Astrocyte (in vitro differentiated cells and primary cell): ENCODE data around the gene PATL1. TPM values are rescaled to one million over a fixed set of nuclear protein-coding genes. Genes with fewer than 3 reads are reported as not detected.

ENCODE experiments used
- DNase-seq: peaks from one replicate; pipeline ENCODE4 v3.0.0-alpha.2; 2010; ENCODE audit warnings: low read depth
- FAIRE-seq: peaks from 2 replicates; lab custom pipeline; 2011; peaks lifted over from hg19 to GRCh38; lab: Jason Lieb, UNC
- H2AFZ ChIP-seq: 2 replicates; pipeline ENCODE4 v1.6.0; 2012; ENCODE audit warnings: low read depth, low read length, inconsistent platforms
- H3K27ac ChIP-seq: 2 replicates; pipeline ENCODE4 v1.5.1; 2011; ENCODE audit warnings: low read depth, low read length, inconsistent platforms
- H3K27me3 ChIP-seq: 2 replicates; pipeline ENCODE4 v1.6.0; 2011; ENCODE audit warnings: low read length, inconsistent platforms; ENCODE audit not compliant: insufficient read depth
- H3K36me3 ChIP-seq: 2 replicates; pipeline ENCODE4 v1.5.1; 2011; ENCODE audit warnings: low read length, inconsistent platforms; ENCODE audit not compliant: insufficient read depth
- H3K4me1 ChIP-seq: 2 replicates; pipeline ENCODE4 v1.5.1; 2011; ENCODE audit warnings: low read length, inconsistent platforms; ENCODE audit not compliant: insufficient read depth
- H3K4me2 ChIP-seq: 2 replicates; pipeline ENCODE4 v1.6.0; 2012; ENCODE audit warnings: low read length, inconsistent platforms
- H3K4me3 ChIP-seq: 2 replicates; pipeline ENCODE4 v1.5.1; 2011; ENCODE audit warnings: low read depth, mild to moderate bottlenecking, low read length, inconsistent platforms; ENCODE audit not compliant: insufficient read depth
- H3K79me2 ChIP-seq: 2 replicates; pipeline ENCODE4 v1.6.0; 2012; ENCODE audit warnings: mild to moderate bottlenecking, low read length, inconsistent platforms; ENCODE audit not compliant: insufficient read depth
- H3K9ac ChIP-seq: 2 replicates; pipeline ENCODE4 v1.6.0; 2012; ENCODE audit warnings: mild to moderate bottlenecking, low read length, inconsistent platforms
- H3K9me3 ChIP-seq: 2 replicates; pipeline ENCODE4 v1.5.1; 2012; ENCODE audit warnings: low read depth, mild to moderate bottlenecking, low read length, inconsistent platforms; ENCODE audit not compliant: insufficient read depth
- H4K20me1 ChIP-seq: 2 replicates; pipeline ENCODE4 v1.6.0; 2012; ENCODE audit warnings: low read length, inconsistent platforms; ENCODE audit not compliant: insufficient read depth
- H3K27ac Mint-ChIP-seq: one replicate; pipeline ENCODE4 v1.8.0; 2021; ENCODE audit warnings: mild to moderate bottlenecking, mixed read lengths; ENCODE audit not compliant: unreplicated experiment
- H3K27me3 Mint-ChIP-seq: one replicate; pipeline ENCODE4 v1.8.0; 2021; ENCODE audit warnings: low read depth, mixed read lengths; ENCODE audit not compliant: unreplicated experiment
- H3K36me3 Mint-ChIP-seq: one replicate; pipeline ENCODE4 v1.8.0; 2021; ENCODE audit warnings: low read depth, mixed read lengths; ENCODE audit not compliant: unreplicated experiment
- H3K4me1 Mint-ChIP-seq: one replicate; pipeline ENCODE4 v1.8.0; 2021; ENCODE audit warnings: low read depth, mixed read lengths; ENCODE audit not compliant: unreplicated experiment
- H3K4me3 Mint-ChIP-seq: one replicate; pipeline ENCODE4 v1.8.0; 2021; ENCODE audit warnings: mild to moderate bottlenecking, moderate library complexity, mixed read lengths; ENCODE audit not compliant: unreplicated experiment
- H3K9me3 Mint-ChIP-seq: one replicate; pipeline ENCODE4 v1.8.0; 2021; ENCODE audit warnings: mild to moderate bottlenecking, mixed read lengths; ENCODE audit not compliant: unreplicated experiment
- EZH2 ChIP-seq: IDR thresholded peaks from 2 replicates; pipeline ENCODE4 v1.6.1; 2012; ENCODE audit warnings: mild to moderate bottlenecking, low read length, inconsistent platforms; ENCODE audit not compliant: insufficient read depth
- total RNA-seq: library from RNA; stranded (reverse); gene quantifications from 2 replicates; pipeline ENCODE4 v1.2.1, GENCODE V29; 2021
- TF ChIP-seq, protein P1 (sequence below): IDR thresholded peaks from 2 replicates; pipeline ENCODE4 v1.5.1; 2011; ENCODE audit warnings: low read depth, mild to moderate bottlenecking, inconsistent platforms, low read length, moderate library complexity; ENCODE audit not compliant: insufficient read depth

The PATL1 gene
- total RNA-seq, 1 donor from 2014 or later, result 38.1 TPM

DNA sequence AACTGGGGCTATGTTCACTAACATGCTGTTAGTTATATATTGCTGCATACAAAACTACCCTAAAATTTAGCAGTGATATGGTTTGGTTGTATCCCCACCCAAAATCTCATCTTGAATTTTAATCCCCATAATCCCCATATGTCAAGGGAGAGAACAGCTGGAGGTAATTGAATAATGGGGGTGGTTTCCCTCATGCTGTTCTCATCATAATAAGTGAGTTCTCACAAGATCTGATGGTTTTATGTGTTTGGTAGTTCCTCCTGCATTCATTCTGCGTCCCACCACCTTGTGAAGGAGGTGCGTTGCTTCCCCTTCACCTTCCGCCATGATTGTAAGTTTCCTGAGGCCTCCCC lies 10.0 kb upstream of the PATL1 start:
- H3K36me3 ChIP-seq, result no peaks in the 10 kb centered on the region
- no peak overlapping the region for H2AFZ ChIP-seq
- H3K4me1 ChIP-seq, result no peaks in the 10 kb centered on the region
- no peaks in the 10 kb centered on the region for H3K27me3 ChIP-seq
- H3K27ac ChIP-seq, result no peak overlapping the region
- Mint-ChIP-seq H3K27me3 (peaks cover 2% of the 10 kb centered on the region), H3K27ac (no peak overlapping the region), H3K4me1 (no peaks in the 10 kb centered on the region), H3K9me3 (no peaks in the 10 kb centered on the region), H3K36me3 (no peaks in the 10 kb centered on the region), H3K4me3 (no peak overlapping the region)
- no peak for FAIRE-seq
- no peaks in the 10 kb centered on the region for H3K9me3 ChIP-seq
- H3K9ac ChIP-seq, result no peak overlapping the region
- DNase-seq, result no peak
- H4K20me1 ChIP-seq, result no peaks in the 10 kb centered on the region
- H3K4me3 ChIP-seq, result no peak overlapping the region
- TF ChIP-seq, protein P1, sequence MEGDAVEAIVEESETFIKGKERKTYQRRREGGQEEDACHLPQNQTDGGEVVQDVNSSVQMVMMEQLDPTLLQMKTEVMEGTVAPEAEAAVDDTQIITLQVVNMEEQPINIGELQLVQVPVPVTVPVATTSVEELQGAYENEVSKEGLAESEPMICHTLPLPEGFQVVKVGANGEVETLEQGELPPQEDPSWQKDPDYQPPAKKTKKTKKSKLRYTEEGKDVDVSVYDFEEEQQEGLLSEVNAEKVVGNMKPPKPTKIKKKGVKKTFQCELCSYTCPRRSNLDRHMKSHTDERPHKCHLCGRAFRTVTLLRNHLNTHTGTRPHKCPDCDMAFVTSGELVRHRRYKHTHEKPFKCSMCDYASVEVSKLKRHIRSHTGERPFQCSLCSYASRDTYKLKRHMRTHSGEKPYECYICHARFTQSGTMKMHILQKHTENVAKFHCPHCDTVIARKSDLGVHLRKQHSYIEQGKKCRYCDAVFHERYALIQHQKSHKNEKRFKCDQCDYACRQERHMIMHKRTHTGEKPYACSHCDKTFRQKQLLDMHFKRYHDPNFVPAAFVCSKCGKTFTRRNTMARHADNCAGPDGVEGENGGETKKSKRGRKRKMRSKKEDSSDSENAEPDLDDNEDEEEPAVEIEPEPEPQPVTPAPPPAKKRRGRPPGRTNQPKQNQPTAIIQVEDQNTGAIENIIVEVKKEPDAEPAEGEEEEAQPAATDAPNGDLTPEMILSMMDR, result no peak
- no peak for TF ChIP-seq EZH2
- H3K79me2 ChIP-seq, result no peaks in the 10 kb centered on the region
- no peak overlapping the region for H3K4me2 ChIP-seq

DNA sequence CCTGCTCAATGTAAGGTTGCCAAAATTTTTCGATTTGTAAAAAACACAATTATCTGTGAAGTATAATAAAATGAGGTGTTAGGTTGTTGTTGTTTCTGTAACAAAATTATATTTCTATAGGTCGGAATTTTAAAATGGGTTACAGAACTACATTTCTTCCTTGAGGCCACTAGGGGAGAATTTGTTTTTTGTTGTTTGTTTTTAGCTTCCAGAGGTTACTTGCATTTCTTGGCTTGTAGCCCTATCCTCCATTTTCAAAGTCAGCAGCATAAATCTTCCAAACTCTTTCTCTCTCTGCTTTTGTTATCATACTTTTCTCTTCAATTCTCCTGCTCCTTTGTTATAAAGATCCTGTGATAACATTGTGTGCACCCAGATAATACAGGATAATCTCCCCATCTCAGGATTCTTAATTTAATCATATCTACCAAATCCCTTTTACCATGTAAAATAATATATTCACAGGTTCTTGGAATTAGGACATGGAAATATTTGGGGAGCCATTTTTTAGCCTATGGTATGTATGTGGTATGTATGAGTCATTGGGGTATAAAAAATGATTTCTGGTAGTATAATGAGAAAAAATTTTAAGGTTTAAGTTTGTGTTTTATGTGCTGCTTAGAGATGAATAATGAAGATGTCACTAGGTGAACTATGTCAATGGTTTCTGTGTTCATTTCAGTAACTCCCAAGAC lies 9.4 kb upstream of the PATL1 start:
- Histone ChIP-seq H3K9me3 (no peaks in the 10 kb centered on the region), H2AFZ (no peak overlapping the region), H3K27me3 (no peaks in the 10 kb centered on the region), H4K20me1 (no peaks in the 10 kb centered on the region), H3K4me3 (no peak overlapping the region), H3K4me1 (no peaks in the 10 kb centered on the region), H3K36me3 (no peaks in the 10 kb centered on the region), H3K9ac (no peak overlapping the region), H3K79me2 (no peaks in the 10 kb centered on the region), H3K4me2 (no peak overlapping the region), H3K27ac (no peak overlapping the region)
- Mint-ChIP-seq H3K27me3 (peaks cover 2% of the 10 kb centered on the region), H3K9me3 (no peaks in the 10 kb centered on the region), H3K4me3 (no peak overlapping the region), H3K27ac (no peak overlapping the region), H3K4me1 (no peaks in the 10 kb centered on the region), H3K36me3 (no peaks in the 10 kb centered on the region)
- FAIRE-seq (no peak), DNase-seq (no peak)
- no peak for TF ChIP-seq EZH2
- TF ChIP-seq, protein P1, result no peak

DNA sequence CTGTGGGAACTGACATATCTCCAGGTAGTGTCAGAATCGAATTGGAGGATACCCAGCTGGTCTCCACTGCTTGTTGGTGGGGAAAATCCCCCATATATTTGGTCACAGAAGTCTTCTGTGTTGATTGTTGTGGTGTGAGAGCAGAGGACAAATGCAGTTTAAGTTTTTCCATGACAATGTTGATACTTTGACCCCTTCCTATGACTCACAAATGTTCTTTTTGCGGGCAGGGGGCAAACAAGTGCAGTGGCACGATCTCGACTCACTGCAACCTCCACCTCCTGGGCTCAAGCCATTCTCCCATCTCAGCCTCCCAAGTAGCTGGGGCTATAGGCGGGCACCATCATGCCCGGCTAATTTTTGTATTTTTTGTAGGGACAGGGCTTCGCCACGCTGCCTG lies 7.4 kb upstream of the PATL1 start:
- no peaks in the 10 kb centered on the region for H3K9me3 Mint-ChIP-seq
- H3K27me3 Mint-ChIP-seq, result peaks cover 2% of the 10 kb centered on the region
- Histone ChIP-seq H3K9me3 (no peaks in the 10 kb centered on the region), H3K9ac (no peak overlapping the region), H3K27me3 (no peaks in the 10 kb centered on the region), H3K4me2 (no peak overlapping the region), H4K20me1 (no peaks in the 10 kb centered on the region), H3K79me2 (no peaks in the 10 kb centered on the region), H3K27ac (no peak overlapping the region), H3K36me3 (no peaks in the 10 kb centered on the region), H3K4me1 (no peaks in the 10 kb centered on the region), H3K4me3 (no peak overlapping the region), H2AFZ (no peak overlapping the region)
- FAIRE-seq (no peak), DNase-seq (no peak)
- no peaks in the 10 kb centered on the region for H3K4me1 Mint-ChIP-seq
- no peak overlapping the region for H3K27ac Mint-ChIP-seq
- H3K36me3 Mint-ChIP-seq, result no peaks in the 10 kb centered on the region
- no peak for TF ChIP-seq EZH2
- TF ChIP-seq, protein P1, result no peak
- no peak overlapping the region for H3K4me3 Mint-ChIP-seq
